ENCODE data around the gene FCRL2. TPM values are rescaled to one million over a fixed set of nuclear protein-coding genes. Genes with fewer than 3 reads are reported as not detected.

FCRL2 gene
- total RNA-seq, 6 donors from 2014 or later = 0.46 to 3.1 (median 0.68) TPM

- DNase-seq = no peak
- TF ChIP-seq POLR2A (IDR thresholded peaks at IDR 0.05) (no peak), EP300 (IDR thresholded peaks at IDR 0.05) (no peak), POLR2AphosphoS5 (IDR thresholded peaks at IDR 0.05) (no peak), CTCF (IDR thresholded peaks at IDR 0.05) (no peak)
- H3K36me3 ChIP-seq = no peaks in the 10 kb centered on the region
- ATAC-seq (ENCODE audit: low FRiP score in 2 of 2) = no peak
- no peaks in the 10 kb centered on the region for H3K9me3 ChIP-seq
- no peaks in the 10 kb centered on the region for H3K4me1 ChIP-seq
- H3K27me3 ChIP-seq = no peaks in the 10 kb centered on the region
- no peak overlapping the region for H3K27ac ChIP-seq
- 54 to 64% methylated on average over 6 of the region's 6 CpGs for WGBS, 2 donors
- H3K4me3 ChIP-seq = no peak overlapping the region
Measured at GRCh38 chr1:157806431-157807149, 29.7 kb upstream of the FCRL2 start.

- Histone ChIP-seq H3K27ac (no peak overlapping the region), H3K27me3 (no peaks in the 10 kb centered on the region), H3K4me1 (no peaks in the 10 kb centered on the region), H3K36me3 (no peaks in the 10 kb centered on the region), H3K9me3 (no peaks in the 10 kb centered on the region), H3K4me3 (no peak overlapping the region)
- DNase-seq = peak; percentile 5 to 23
- 71 to 84% methylated on average over 7 of the region's 7 CpGs for WGBS, 2 donors
- ATAC-seq (ENCODE audit: low FRiP score in 2 of 2) = peak; percentile 20 to 80
- TF ChIP-seq EP300 (IDR thresholded peaks at IDR 0.05) (no peak), CTCF (IDR thresholded peaks at IDR 0.05) (no peak)
Measured at GRCh38 chr1:157803851-157804250, 26.9 kb upstream of the FCRL2 start.

- 70 to 83% methylated on average over 1 of the region's 1 CpG for WGBS, 2 donors
- DNase-seq (no peak), ATAC-seq (ENCODE audit: low FRiP score in 2 of 2) (no peak)
- Histone ChIP-seq H3K9me3 (no peaks in the 10 kb centered on the region), H3K4me1 (no peaks in the 10 kb centered on the region), H3K36me3 (no peaks in the 10 kb centered on the region), H3K27ac (no peak overlapping the region), H3K4me3 (no peak overlapping the region), H3K27me3 (no peaks in the 10 kb centered on the region)
- no peak for TF ChIP-seq POLR2A (IDR thresholded peaks at IDR 0.05)
Measured at GRCh38 chr1:157799996-157800395, 23.1 kb upstream of the FCRL2 start.

- peak in 1 of 2 donors; percentile 79 for ATAC-seq (ENCODE audit: low FRiP score in 2 of 2)
- peaks cover 0 to 2% (median 0%) of the 10 kb centered on the region in 4 donors for H3K9me3 ChIP-seq
- no peak for TF ChIP-seq POLR2A (IDR thresholded peaks at IDR 0.05)
- TF ChIP-seq EP300 (IDR thresholded peaks at IDR 0.05) = no peak
- TF ChIP-seq POLR2AphosphoS5 (IDR thresholded peaks at IDR 0.05) = no peak
- TF ChIP-seq CTCF (IDR thresholded peaks at IDR 0.05) = no peak
- 42 to 88% methylated on average over 5 of the region's 5 CpGs for WGBS, 2 donors
- H3K4me1 ChIP-seq = no peaks in the 10 kb centered on the region
- DNase-seq = peak in 1 of 2 donors; percentile 52
- no peak overlapping the region for H3K4me3 ChIP-seq
- H3K36me3 ChIP-seq = no peaks in the 10 kb centered on the region
- H3K27me3 ChIP-seq = no peaks in the 10 kb centered on the region
- H3K27ac ChIP-seq = no peak overlapping the region
Measured at GRCh38 chr1:157798211-157798610, 21.3 kb upstream of the FCRL2 start.

- H3K27me3 ChIP-seq = no peaks in the 10 kb centered on the region
- H3K4me1 ChIP-seq = no peaks in the 10 kb centered on the region
- ATAC-seq (ENCODE audit: low FRiP score in 2 of 2) (no peak), DNase-seq (no peak)
- WGBS, 2 donors = 15 to 19% methylated on average over 1 of the region's 1 CpG
- H3K36me3 ChIP-seq = no peaks in the 10 kb centered on the region
- no peaks in the 10 kb centered on the region for H3K9me3 ChIP-seq
- no peak overlapping the region for H3K4me3 ChIP-seq
- no peak overlapping the region for H3K27ac ChIP-seq
- TF ChIP-seq POLR2AphosphoS5 (IDR thresholded peaks at IDR 0.05) (no peak), EP300 (IDR thresholded peaks at IDR 0.05) (no peak), CTCF (IDR thresholded peaks at IDR 0.05) (no peak), POLR2A (IDR thresholded peaks at IDR 0.05) (no peak)
Measured at GRCh38 chr1:157785248-157785647, 8.3 kb upstream of the FCRL2 start.

Data from upper lobe of left lung (tissue), 6 donors.